Muscle layer of colon (tissue), 2 donors: ENCODE measurements around the gene GPATCH2.

Experiments
- H3K27ac ChIP-seq: one replicate; pipeline ENCODE4 v1.7.0; 2013; ENCODE audit warnings: low read depth, mild to moderate bottlenecking, low read length, moderate library complexity
- H3K27me3 ChIP-seq, 2 donors: one replicate each; pipeline ENCODE4 v1.7.0; 2013; ENCODE audit warnings: low read length in 2 of 2, mild to moderate bottlenecking in 2 of 2; ENCODE audit not compliant: insufficient read depth in 2 of 2, control insufficient read depth in 1 of 2
- H3K36me3 ChIP-seq: one replicate; pipeline ENCODE4 v1.7.0; 2013; ENCODE audit warnings: mild to moderate bottlenecking, low read length; ENCODE audit not compliant: insufficient read depth
- H3K4me1 ChIP-seq: one replicate; pipeline ENCODE4 v1.7.0; 2013; ENCODE audit warnings: mild to moderate bottlenecking, low read length; ENCODE audit not compliant: insufficient read depth
- H3K4me3 ChIP-seq, 2 donors: one replicate each; pipeline ENCODE4 v1.7.0; 2013; ENCODE audit warnings: low read length in 2 of 2, low read depth in 1 of 2, mild to moderate bottlenecking in 1 of 2, moderate library complexity in 1 of 2
- H3K9ac ChIP-seq: one replicate; pipeline ENCODE4 v1.7.0; 2013; ENCODE audit warnings: low read length
- H3K9me3 ChIP-seq: one replicate; pipeline ENCODE4 v1.7.0; 2013; ENCODE audit warnings: mild to moderate bottlenecking, low read length
- donor health status: abdominal sarcoma.
- donor health status: Adenocarcinoma of cecum.

The GPATCH2 gene

DNA sequence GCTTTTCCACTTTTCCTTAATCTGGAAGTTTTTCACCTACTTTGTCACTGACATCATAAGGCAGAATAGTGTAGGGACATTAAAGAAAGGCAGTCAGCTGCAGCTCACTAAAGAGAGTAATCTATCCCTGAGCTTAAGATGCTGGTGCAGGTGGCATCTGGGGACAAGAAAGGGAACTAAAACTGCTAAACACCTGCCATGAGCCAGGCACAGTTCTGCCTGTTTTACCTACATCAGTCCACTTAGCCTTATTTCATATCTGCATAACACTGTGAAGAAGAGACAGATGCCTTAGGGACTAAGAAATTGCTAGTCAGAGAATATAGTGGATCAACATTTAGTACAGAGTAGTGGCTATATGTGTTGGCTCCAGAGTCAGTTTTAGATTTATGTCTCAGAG, 88.1 kb downstream of the GPATCH2 start:
- Histone ChIP-seq H3K4me1 (no peaks in the 10 kb centered on the region), H3K27ac (no peak overlapping the region), H3K9ac (no peak overlapping the region)

GRCh38 chr1:217542136-217542777, 88.6 kb downstream of the GPATCH2 start:
- no peaks in the 10 kb centered on the region for H3K9me3 ChIP-seq
- H3K9ac ChIP-seq = no peak overlapping the region
- no peak overlapping the region for H3K4me3 ChIP-seq
- no peaks in the 10 kb centered on the region for H3K27me3 ChIP-seq
- no peaks in the 10 kb centered on the region for H3K4me1 ChIP-seq
- H3K36me3 ChIP-seq = no peaks in the 10 kb centered on the region
- H3K27ac ChIP-seq = no peak overlapping the region

More for the DNA sequence above, 88.1 kb downstream of the GPATCH2 start:
- Histone ChIP-seq H3K4me3 (no peak overlapping the region), H3K27me3 (no peaks in the 10 kb centered on the region), H3K36me3 (no peaks in the 10 kb centered on the region), H3K9me3 (no peaks in the 10 kb centered on the region)

- Histone ChIP-seq H3K4me3 (no peak overlapping the region), H3K4me1 (no peaks in the 10 kb centered on the region), H3K9me3 (no peaks in the 10 kb centered on the region), H3K27me3 (no peaks in the 10 kb centered on the region), H3K36me3 (no peaks in the 10 kb centered on the region), H3K9ac (no peak overlapping the region), H3K27ac (no peak overlapping the region)
Measured at GRCh38 chr1:217540321-217540720, 90.6 kb downstream of the GPATCH2 start.

DNA sequence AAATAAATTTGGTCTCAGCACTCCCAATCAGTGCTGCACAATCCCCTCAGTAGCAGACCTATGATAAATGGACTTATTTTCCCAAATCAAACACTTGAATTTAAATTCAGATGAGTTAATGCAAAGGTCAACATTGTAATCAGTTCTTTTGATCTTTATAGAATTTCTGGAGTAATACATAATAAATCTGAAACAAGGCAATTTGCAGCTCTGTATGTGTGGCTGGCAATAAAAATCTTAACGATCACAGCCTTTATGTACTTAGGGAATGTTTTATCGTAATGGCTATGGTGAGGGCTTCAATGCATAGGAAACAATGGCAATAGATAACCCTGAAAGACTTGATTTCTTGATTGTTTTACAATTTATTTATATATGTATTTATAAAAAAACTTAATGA, 91.4 kb downstream of the GPATCH2 start:
- Histone ChIP-seq H3K36me3 (no peaks in the 10 kb centered on the region), H3K27ac (no peak overlapping the region), H3K4me3 (no peak overlapping the region), H3K9ac (no peak overlapping the region), H3K9me3 (no peaks in the 10 kb centered on the region), H3K4me1 (no peaks in the 10 kb centered on the region), H3K27me3 (no peaks in the 10 kb centered on the region)

DNA sequence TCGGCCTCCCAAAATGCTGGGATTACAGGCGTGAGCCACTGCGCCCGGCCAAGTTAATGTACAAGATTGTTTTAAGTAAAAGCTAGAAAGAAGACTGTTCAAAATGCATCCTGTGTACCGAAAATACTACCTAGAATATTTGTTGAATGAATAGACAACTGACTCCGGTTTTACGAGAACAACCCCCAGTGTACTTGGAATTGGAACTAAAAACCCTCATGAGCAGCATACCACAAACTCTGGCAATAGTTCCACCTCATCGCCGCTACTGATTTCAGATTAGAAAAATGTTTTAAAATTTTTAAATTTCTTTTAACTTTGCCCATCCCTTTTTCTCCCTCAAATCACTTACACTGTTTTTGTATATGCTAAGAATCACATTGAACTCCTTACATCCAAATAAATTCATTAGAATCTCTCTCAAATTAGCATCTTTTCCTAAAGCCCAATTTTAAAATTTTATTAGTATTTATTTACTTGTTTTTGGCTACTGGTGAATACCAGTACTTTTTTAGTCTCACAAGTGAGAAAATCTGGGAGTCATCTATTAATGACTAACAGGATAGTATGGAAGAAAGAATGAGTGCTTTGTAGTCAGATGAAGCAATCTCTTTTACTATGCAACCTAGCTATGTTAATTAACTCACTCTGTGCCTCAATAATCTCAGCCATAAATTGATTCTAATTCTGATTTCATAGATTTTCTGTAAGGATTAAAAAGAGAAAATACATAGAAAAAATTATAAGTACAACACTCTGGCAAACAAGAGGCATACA, 95.1 kb downstream of the GPATCH2 start:
- Histone ChIP-seq H3K27me3 (no peaks in the 10 kb centered on the region), H3K27ac (no peak overlapping the region), H3K9me3 (no peaks in the 10 kb centered on the region), H3K36me3 (no peaks in the 10 kb centered on the region), H3K4me1 (no peaks in the 10 kb centered on the region), H3K4me3 (no peak overlapping the region), H3K9ac (no peak overlapping the region)

DNA sequence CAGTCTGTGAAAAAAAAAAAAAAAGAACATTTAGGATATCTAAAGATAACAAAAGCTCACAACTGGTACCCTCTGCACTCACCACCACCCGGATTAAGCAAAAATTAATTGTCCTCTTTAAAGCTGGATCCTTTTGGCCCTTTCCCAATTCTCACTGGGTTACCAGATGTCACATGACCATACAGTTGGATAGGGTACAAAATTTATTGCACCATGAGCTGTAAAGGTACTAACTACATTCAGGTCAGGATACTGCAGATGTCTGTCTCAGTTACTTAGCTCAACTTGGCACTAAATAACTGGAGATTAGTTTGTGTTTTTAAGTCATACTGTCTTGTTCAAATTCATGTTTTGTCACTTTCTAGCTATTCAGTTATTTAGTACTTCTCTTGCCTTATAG, 96.3 kb downstream of the GPATCH2 start:
- H3K27ac ChIP-seq = no peak overlapping the region
- H3K36me3 ChIP-seq = no peaks in the 10 kb centered on the region
- no peak overlapping the region for H3K9ac ChIP-seq
- no peaks in the 10 kb centered on the region for H3K4me1 ChIP-seq
- H3K9me3 ChIP-seq = no peaks in the 10 kb centered on the region
- no peaks in the 10 kb centered on the region for H3K27me3 ChIP-seq
- H3K4me3 ChIP-seq = no peak overlapping the region

- Histone ChIP-seq H3K9ac (no peak overlapping the region), H3K4me1 (no peaks in the 10 kb centered on the region), H3K27me3 (no peaks in the 10 kb centered on the region), H3K9me3 (no peaks in the 10 kb centered on the region), H3K27ac (no peak overlapping the region), H3K36me3 (no peaks in the 10 kb centered on the region), H3K4me3 (no peak overlapping the region)
Measured at GRCh38 chr1:217528271-217528670, 102.6 kb downstream of the GPATCH2 start.

DNA sequence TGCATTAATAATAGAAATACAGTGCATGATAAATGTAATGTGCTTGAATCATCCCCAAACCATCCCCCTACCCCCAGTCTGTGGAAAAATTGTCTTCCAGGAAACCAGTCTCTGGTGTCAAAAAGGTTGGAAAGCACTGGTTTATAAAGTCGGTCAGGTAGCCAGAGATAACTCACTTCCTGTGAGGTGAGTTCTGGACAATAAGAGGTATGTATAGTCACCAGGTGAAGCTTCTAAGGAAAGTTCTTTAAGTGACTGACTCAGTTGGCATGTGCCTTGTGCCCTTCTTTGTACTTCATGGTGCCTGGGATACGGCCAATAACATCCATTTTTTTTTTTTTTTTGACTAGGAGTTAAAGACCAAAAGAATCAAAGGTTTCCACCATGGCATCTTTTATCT, 103.7 kb downstream of the GPATCH2 start:
- Histone ChIP-seq H3K9ac (no peak overlapping the region), H3K4me3 (no peak overlapping the region), H3K9me3 (no peaks in the 10 kb centered on the region), H3K4me1 (no peaks in the 10 kb centered on the region), H3K27ac (no peak overlapping the region), H3K36me3 (no peaks in the 10 kb centered on the region), H3K27me3 (no peaks in the 10 kb centered on the region)

DNA sequence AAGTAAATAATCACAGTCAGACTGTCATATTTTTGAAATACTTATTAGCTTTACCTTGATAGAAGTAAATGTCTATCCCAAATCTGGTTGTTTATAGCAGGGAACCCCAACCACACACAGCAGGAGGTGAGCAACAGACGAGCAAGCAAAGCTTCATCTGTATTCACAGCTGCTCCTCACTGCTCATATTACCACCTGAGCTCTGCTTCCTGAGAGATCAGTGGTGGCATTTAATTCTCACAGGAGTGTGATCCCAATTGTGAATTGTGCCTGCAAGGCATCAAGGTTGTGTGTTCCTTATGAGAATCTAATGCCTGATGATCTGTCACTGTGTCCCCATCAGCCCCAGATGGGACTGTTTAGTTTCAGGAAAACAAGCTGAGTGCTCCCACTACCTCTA, 104.3 kb downstream of the GPATCH2 start:
- Histone ChIP-seq H3K9ac (no peak overlapping the region), H3K27ac (no peak overlapping the region), H3K36me3 (no peaks in the 10 kb centered on the region), H3K4me1 (no peaks in the 10 kb centered on the region), H3K27me3 (no peaks in the 10 kb centered on the region), H3K4me3 (no peak overlapping the region), H3K9me3 (no peaks in the 10 kb centered on the region)

DNA sequence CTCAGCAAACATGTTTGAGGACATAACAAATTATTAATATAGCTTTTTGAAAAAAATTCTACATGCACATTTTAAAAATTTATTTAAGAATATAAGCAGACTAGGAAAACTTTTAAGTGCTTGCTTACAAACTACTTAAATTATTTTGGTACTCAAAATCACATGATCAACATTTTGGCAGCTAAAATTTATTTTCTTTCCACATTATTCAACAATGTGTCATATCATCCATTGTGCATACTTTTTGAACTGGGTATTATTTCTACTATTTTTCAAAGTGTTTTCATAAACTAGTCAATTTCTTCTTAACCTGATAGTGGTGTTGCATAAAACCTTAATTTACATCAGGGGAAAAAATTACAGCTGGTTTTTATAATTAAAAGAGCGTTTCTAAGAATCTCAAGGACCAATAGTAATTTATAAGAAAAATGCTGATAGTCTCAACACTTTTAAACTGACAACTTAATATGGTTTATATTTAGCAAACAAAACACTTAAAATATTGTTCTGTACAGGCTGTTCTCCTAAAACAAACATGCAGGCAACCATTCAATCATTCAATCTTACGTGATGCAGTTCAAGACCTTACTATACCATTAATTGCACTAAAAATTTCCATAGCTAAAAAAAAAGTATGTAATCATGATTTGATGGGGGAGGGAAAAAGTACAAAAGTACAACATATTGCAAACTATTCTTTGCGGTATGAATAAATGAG, 105.0 kb downstream of the GPATCH2 start:
- no peak overlapping the region for H3K27ac ChIP-seq

GRCh38 chr1:217524787-217525520, 105.9 kb downstream of the GPATCH2 start:
- Histone ChIP-seq H3K27me3 (no peaks in the 10 kb centered on the region), H3K4me1 (no peaks in the 10 kb centered on the region), H3K9ac (no peak overlapping the region), H3K27ac (no peak overlapping the region), H3K36me3 (no peaks in the 10 kb centered on the region), H3K9me3 (no peaks in the 10 kb centered on the region), H3K4me3 (no peak overlapping the region)

More for the DNA sequence above, 105.0 kb downstream of the GPATCH2 start:
- Histone ChIP-seq H3K36me3 (no peaks in the 10 kb centered on the region), H3K4me3 (no peak overlapping the region), H3K27me3 (no peaks in the 10 kb centered on the region), H3K4me1 (no peaks in the 10 kb centered on the region), H3K9me3 (no peaks in the 10 kb centered on the region), H3K9ac (no peak overlapping the region)
